A549 (cell line): Measurements from ENCODE around the gene VAT1L. TPM values are rescaled to one million over a fixed set of nuclear protein-coding genes. Genes with fewer than 3 reads are reported as not detected.

Experiments used
- ATAC-seq, 2 experiments: fragments of 200-7000 bp in 1 of 2; fragments of >200 bp in 1 of 2; cut with Nextera tagmentation in 1 of 2; cut with Tn5 transposase in 1 of 2; 3 replicates each; pipeline versions ENCODE4 v1.8.0 to v1.9.1; 2018 to 2020; ENCODE audit warnings: mild to moderate bottlenecking in 1 of 2, moderate library complexity in 1 of 2
- CTCF ChIA-PET: fragments of 300-600 bp; sonication (Branson Sonifier 250); formaldehyde crosslinking; extraction: SDS; loops from one replicate; lab custom pipeline; 2021; ENCODE audit warnings: antibody characterized with exemption, inconsistent platforms; lab: Yijun Ruan, JAX
- POLR2A ChIA-PET: fragments of 350-600 bp; formaldehyde crosslinking; extraction: SDS; loops from one replicate; lab custom pipeline; 2021; ENCODE audit warnings: antibody characterized with exemption, inconsistent platforms; lab: Yijun Ruan, JAX
- DNase-seq, 2 experiments: peaks; one replicate each; pipeline versions ENCODE4 v3.0.0 to v3.0.0-alpha.2; 2011 to 2016; ENCODE audit warnings: low read depth in 1 of 2, low spot score in 1 of 2
- FAIRE-seq: peaks from 2 replicates; lab custom pipeline; 2011; peaks lifted over from hg19 to GRCh38; lab: Jason Lieb, UNC
- H3K27ac ChIP-seq, 2 experiments: fragments of >200 bp; sonication (Bioruptor Twin); formaldehyde crosslinking; 3 replicates each; pipeline ENCODE4 v1.5.1; 2016 to 2017
- H3K4me1 ChIP-seq: fragments of >200 bp; sonication (Bioruptor Twin); formaldehyde crosslinking; 3 replicates; pipeline ENCODE4 v1.6.1; 2016
- H3K4me2 ChIP-seq: fragments of >200 bp; sonication (Bioruptor Twin); formaldehyde crosslinking; 3 replicates; pipeline ENCODE4 v1.6.1; 2016
- H3K4me3 ChIP-seq: fragments of >200 bp; sonication (Bioruptor Twin); formaldehyde crosslinking; 3 replicates; pipeline ENCODE4 v1.5.1; 2016
- H3K9me3 ChIP-seq: fragments of >200 bp; sonication (Bioruptor Twin); formaldehyde crosslinking; 3 replicates; pipeline ENCODE4 v1.6.1; 2016
- BCL3 ChIP-seq: fragments of >200 bp; sonication (Bioruptor Twin); formaldehyde crosslinking; IDR thresholded peaks from 3 replicates; pipeline ENCODE4 v1.6.1; 2016
- CHD2 ChIP-seq: fragments of 150-350 bp; IDR thresholded peaks from 2 replicates; pipeline ENCODE4 v1.6.1; 2014; ENCODE audit warnings: low read length; ENCODE audit not compliant: partially characterized antibody
- CHD4 ChIP-seq: fragments of 200-600 bp; sonication (generic); IDR thresholded peaks from 2 replicates; pipeline ENCODE4 v1.6.1; 2016; ENCODE audit warnings: antibody characterized with exemption, mild to moderate bottlenecking, borderline replicate concordance
- E2F6 ChIP-seq: IDR thresholded peaks from 2 replicates; pipeline ENCODE4 v1.6.1; 2012; ENCODE audit warnings: low read depth, borderline replicate concordance
- EHMT2 ChIP-seq: fragments of 200-600 bp; sonication (generic); IDR thresholded peaks from 2 replicates; pipeline ENCODE4 v1.6.1; 2016; ENCODE audit warnings: antibody characterized with exemption, low read depth, mild to moderate bottlenecking, moderate library complexity
- EP300 ChIP-seq, 2 experiments: fragments of >200 bp; sonication (Bioruptor Twin); formaldehyde crosslinking; IDR thresholded peaks; 2 replicates in 1 of 2; 3 replicates in 1 of 2; pipeline ENCODE4 v1.6.1; 2016 to 2017
- FOSL2 ChIP-seq, 2 experiments: fragments of 450-650 bp in 1 of 2; fragments of >200 bp in 1 of 2; sonication (Bioruptor Twin) in 1 of 2; formaldehyde crosslinking; IDR thresholded peaks; 2 replicates each; pipeline versions ENCODE4 v1.5.0 to v1.6.1; 2016 to 2020; ENCODE audit warnings: mild to moderate bottlenecking in 1 of 2, moderate library complexity in 1 of 2
- FOXS1 ChIP-seq: fragments of 250-450 bp; sonication (Bioruptor Pico); IDR thresholded peaks from 2 replicates; pipeline ENCODE4 v1.5.0; 2020; ENCODE audit warnings: mild to moderate bottlenecking, moderate library complexity
- GATA3 ChIP-seq: IDR thresholded peaks from 2 replicates; pipeline ENCODE4 v1.6.1; 2012; ENCODE audit warnings: borderline replicate concordance
- HEYL ChIP-seq: fragments of 250-450 bp; sonication (Bioruptor Pico); IDR thresholded peaks from 2 replicates; pipeline ENCODE4 v1.8.0; 2021; ENCODE audit warnings: mild to moderate bottlenecking, moderate library complexity
- HOXA7 ChIP-seq: fragments of 250-450 bp; sonication (Bioruptor Pico); IDR thresholded peaks from 2 replicates; pipeline ENCODE4 v1.5.0; 2020; ENCODE audit warnings: mild to moderate bottlenecking, moderate library complexity
- HOXB13 ChIP-seq: fragments of 250-450 bp; sonication (Bioruptor Pico); IDR thresholded peaks from 2 replicates; pipeline ENCODE4 v1.5.0; 2020; ENCODE audit warnings: low read depth, mild to moderate bottlenecking, moderate library complexity
- HOXB5 ChIP-seq: fragments of 250-450 bp; sonication (Bioruptor Pico); IDR thresholded peaks from 2 replicates; pipeline ENCODE4 v1.5.0; 2020; ENCODE audit warnings: mild to moderate bottlenecking, moderate library complexity
- JUN ChIP-seq, 2 experiments: fragments of >200 bp; sonication (Bioruptor Twin); formaldehyde crosslinking; IDR thresholded peaks; 2 replicates in 1 of 2; 3 replicates in 1 of 2; pipeline ENCODE4 v1.6.1; 2016 to 2017
- MAZ ChIP-seq: fragments of 150-350 bp; IDR thresholded peaks from 2 replicates; pipeline ENCODE4 v1.6.1; 2014; ENCODE audit warnings: antibody characterized with exemption, low read depth, low read length, borderline replicate concordance
- NFE2L2 ChIP-seq: fragments of 150-350 bp; conservative IDR thresholded peaks from 2 replicates; pipeline ENCODE4 v1.6.1; 2014; ENCODE audit warnings: low read length
- NPAS2 ChIP-seq: fragments of 250-450 bp; sonication (Bioruptor Pico); IDR thresholded peaks from 2 replicates; pipeline ENCODE4 v1.8.0; 2022; ENCODE audit warnings: mild to moderate bottlenecking, moderate library complexity, borderline replicate concordance
- NR3C1 ChIP-seq: fragments of >200 bp; sonication (Bioruptor Twin); formaldehyde crosslinking; IDR thresholded peaks from 3 replicates; pipeline ENCODE4 v1.6.1; 2017
- POLR2A ChIP-seq: IDR thresholded peaks from 2 replicates; pipeline ENCODE4 v1.6.1; 2012; ENCODE audit warnings: mild to moderate bottlenecking, low read length
- POLR2AphosphoS2 ChIP-seq: conservative IDR thresholded peaks from 2 replicates; pipeline ENCODE4 v1.6.1; 2012; ENCODE audit warnings: low read length, improper control_type of control experiment, inconsistent platforms
- RAD21 ChIP-seq, 2 experiments: fragments of >200 bp in 1 of 2; sonication (Bioruptor Twin) in 1 of 2; formaldehyde crosslinking in 1 of 2; IDR thresholded peaks in 1 of 2; conservative IDR thresholded peaks in 1 of 2; 2 replicates in 1 of 2; 3 replicates in 1 of 2; pipeline ENCODE4 v1.6.1; 2012 to 2018; ENCODE audit warnings: inconsistent platforms in 1 of 2
- RCOR1 ChIP-seq: fragments of 150-350 bp; IDR thresholded peaks from 2 replicates; pipeline ENCODE4 v1.6.1; 2014; ENCODE audit warnings: antibody characterized with exemption, low read length, low read depth
- RFX5 ChIP-seq: fragments of 450-650 bp; IDR thresholded peaks from 2 replicates; pipeline ENCODE4 v1.7.1; 2014; ENCODE audit warnings: antibody characterized with exemption, mild to moderate bottlenecking, moderate library complexity
- RNF2 ChIP-seq: fragments of 200-600 bp; sonication (generic); IDR thresholded peaks from 2 replicates; pipeline ENCODE4 v1.6.1; 2016; ENCODE audit warnings: low read depth, mild to moderate bottlenecking, antibody characterized with exemption, moderate library complexity, borderline replicate concordance
- TFCP2L1 ChIP-seq: fragments of 250-450 bp; sonication (Bioruptor Pico); IDR thresholded peaks from 2 replicates; pipeline ENCODE4 v1.5.0; 2021; ENCODE audit warnings: mild to moderate bottlenecking
- TP53 ChIP-seq: fragments of 250-450 bp; sonication (Bioruptor Pico); IDR thresholded peaks from 2 replicates; pipeline ENCODE4 v1.5.0; 2021; ENCODE audit warnings: mild to moderate bottlenecking, moderate library complexity
- WGBS: methylation state at CpG from one replicate; pipeline ENCODE4 v1.1.6; 2017; ENCODE audit errors: missing lambda C conversion rate; 5-methylcytosine and 5-hydroxymethylcytosine counted together
- polyA plus RNA-seq, 4 experiments: library from polyadenylated mRNA; depleted of rRNA in 3 of 4; stranded (reverse); fragments of >200 nt; fragmentation: RNase III in 1 of 4; extraction: RNeasy Plus Mini Kit Qiagen cat#74134 plus additional on column Dnase treatment in 1 of 4; gene quantifications; 2 replicates in 3 of 4; 3 replicates in 1 of 4; pipeline ENCODE4 v1.2.3, GENCODE V29; 2011 to 2017
- TF ChIP-seq, protein P1 (sequence below): fragments of >200 bp; sonication (Bioruptor Twin); formaldehyde crosslinking; IDR thresholded peaks from 2 replicates; pipeline ENCODE4 v1.6.1; 2016
- TF ChIP-seq, protein P2 (sequence below): fragments of 450-650 bp; IDR thresholded peaks from 2 replicates; pipeline ENCODE4 v1.6.1; 2014; ENCODE audit warnings: antibody characterized with exemption

The VAT1L gene
- polyA plus RNA-seq, 2 of the 4 experiments (the other 2 are of a cell fraction): not detected

DNA sequence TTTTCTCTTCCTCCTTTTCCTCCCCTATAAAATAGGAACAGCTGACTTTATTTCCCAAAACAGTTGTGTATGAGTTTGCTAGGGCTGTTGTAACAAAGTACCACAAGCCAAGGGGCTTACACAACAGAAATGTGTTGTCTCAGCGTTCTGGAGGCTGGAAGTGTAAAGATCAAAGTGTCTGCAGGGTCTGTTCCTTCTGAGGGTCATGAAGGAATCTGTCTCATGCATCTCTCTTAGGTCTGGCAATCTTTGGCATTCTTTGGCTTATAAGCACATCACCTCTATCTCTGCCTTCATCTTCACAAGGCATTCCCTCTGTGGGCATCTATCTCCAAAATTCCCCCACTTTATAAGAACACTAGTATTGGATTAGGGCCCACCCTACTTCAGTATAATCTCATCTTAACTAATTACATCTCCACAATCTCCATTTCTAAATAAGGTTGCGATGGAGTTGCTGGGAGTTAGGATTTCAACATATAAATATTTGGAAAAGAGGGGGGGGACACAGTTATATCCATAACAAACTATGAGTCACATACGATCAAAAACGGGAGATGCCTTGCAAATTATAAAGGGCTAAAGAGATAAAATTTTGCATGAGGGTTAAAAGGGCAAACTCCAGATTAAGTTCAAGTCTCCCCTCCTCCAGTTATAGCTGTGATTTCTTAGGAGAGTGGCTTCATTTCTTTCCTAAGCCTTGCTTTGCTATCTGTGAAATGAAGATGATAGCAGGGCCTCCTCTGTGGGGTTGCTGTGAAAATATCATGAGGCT, 109.7 kb downstream of the VAT1L start:
- ATAC-seq: no peak
- H3K4me3 ChIP-seq: no peak overlapping the region
- FAIRE-seq: no peak
- 2% methylated on average over 4 of the region's 4 CpGs for WGBS
- no peak for DNase-seq
- no peak overlapping the region for H3K27ac ChIP-seq
- no peak for TF ChIP-seq EHMT2
- TF ChIP-seq RFX5: no peak
- no peak for TF ChIP-seq FOSL2 (IDR thresholded peaks at IDR 0.05)
- TF ChIP-seq FOSL2 (CRISPR knock-in tag; IDR thresholded peaks at IDR 0.05): no peak
- POLR2A ChIA-PET: no interaction called here
- H3K4me1 ChIP-seq: no peaks in the 10 kb centered on the region
- no peak overlapping the region for H3K4me2 ChIP-seq
- CTCF ChIA-PET: interaction anchor here (0.6 to 0.8 kb wide), 3 partner anchors 10 to 279 kb away, joined by 3 read pairs; no protein-coding TSS in a partner anchor
- no peaks in the 10 kb centered on the region for H3K9me3 ChIP-seq

- POLR2A ChIA-PET: no interaction called here
- Histone ChIP-seq H3K4me2 (no peak overlapping the region), H3K27ac (no peak overlapping the region), H3K4me3 (no peak overlapping the region), H3K9me3 (no peaks in the 10 kb centered on the region), H3K4me1 (no peaks in the 10 kb centered on the region)
- CTCF ChIA-PET: interaction anchor here (0.6 to 0.8 kb wide), 3 partner anchors 13 to 280 kb away, joined by 3 read pairs; no protein-coding TSS in a partner anchor
- TF ChIP-seq POLR2A: no peak
- TF ChIP-seq, protein P1, sequence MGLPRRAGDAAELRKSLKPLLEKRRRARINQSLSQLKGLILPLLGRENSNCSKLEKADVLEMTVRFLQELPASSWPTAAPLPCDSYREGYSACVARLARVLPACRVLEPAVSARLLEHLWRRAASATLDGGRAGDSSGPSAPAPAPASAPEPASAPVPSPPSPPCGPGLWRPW: no peak
- TF ChIP-seq E2F6: no peak
- TF ChIP-seq HOXB5 (CRISPR knock-in tag): no peak
- TF ChIP-seq RFX5: no peak
- no peak for TF ChIP-seq HOXA7 (CRISPR knock-in tag)
- TF ChIP-seq RAD21 (conservative IDR thresholded peaks at IDR 0.05 in 1 of 2, IDR thresholded peaks at IDR 0.05 in 1 of 2): no peak
- no peak for TF ChIP-seq EHMT2
- no peak for TF ChIP-seq CHD2
- no peak for TF ChIP-seq TP53 (CRISPR knock-in tag)
- no peak for FAIRE-seq
- no peak for DNase-seq
- no peak for ATAC-seq
- WGBS: 0% methylated on average over 2 of the region's 2 CpGs
These were observed 110.4 kb downstream of the VAT1L start for GRCh38 chr16:77898671-77899211.

- no peak for FAIRE-seq
- CTCF ChIA-PET: interaction anchor here (0.8 to 1.3 kb wide), 2 partner anchors 14 to 16 kb away, joined by 3 to 4 read pairs; no protein-coding TSS in a partner anchor
- H3K9me3 ChIP-seq: no peaks in the 10 kb centered on the region
- no peaks in the 10 kb centered on the region for H3K4me1 ChIP-seq
- no peak overlapping the region for H3K4me2 ChIP-seq
- DNase-seq: no peak
- ATAC-seq: no peak
- TF ChIP-seq, protein P2, sequence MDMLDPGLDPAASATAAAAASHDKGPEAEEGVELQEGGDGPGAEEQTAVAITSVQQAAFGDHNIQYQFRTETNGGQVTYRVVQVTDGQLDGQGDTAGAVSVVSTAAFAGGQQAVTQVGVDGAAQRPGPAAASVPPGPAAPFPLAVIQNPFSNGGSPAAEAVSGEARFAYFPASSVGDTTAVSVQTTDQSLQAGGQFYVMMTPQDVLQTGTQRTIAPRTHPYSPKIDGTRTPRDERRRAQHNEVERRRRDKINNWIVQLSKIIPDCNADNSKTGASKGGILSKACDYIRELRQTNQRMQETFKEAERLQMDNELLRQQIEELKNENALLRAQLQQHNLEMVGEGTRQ: no peak
- TF ChIP-seq RCOR1: no peak
- no peak for TF ChIP-seq CHD4
- no peak for TF ChIP-seq TFCP2L1
- TF ChIP-seq GATA3: no peak
- TF ChIP-seq RNF2: no peak
- no peak for TF ChIP-seq NFE2L2
- no peak for TF ChIP-seq EP300 (IDR thresholded peaks at IDR 0.05)
- TF ChIP-seq FOXS1 (CRISPR knock-in tag): no peak
- TF ChIP-seq HOXA7 (CRISPR knock-in tag): no peak
- TF ChIP-seq MAZ: no peak
- no peak for TF ChIP-seq BCL3
- TF ChIP-seq RFX5: no peak
- no peak for TF ChIP-seq NPAS2 (CRISPR knock-in tag)
- TF ChIP-seq, protein P1: no peak
- TF ChIP-seq POLR2AphosphoS2: no peak
- no peak for TF ChIP-seq HEYL (CRISPR knock-in tag)
- TF ChIP-seq NR3C1: no peak
- TF ChIP-seq HOXB13 (CRISPR knock-in tag): no peak
- no peak for TF ChIP-seq JUN (IDR thresholded peaks at IDR 0.05)
- H3K27ac ChIP-seq: no peak overlapping the region
- 47% methylated on average over 3 of the region's 3 CpGs for WGBS
- POLR2A ChIA-PET: no interaction called here
- H3K4me3 ChIP-seq: no peak overlapping the region
These were observed 111.1 kb downstream of the VAT1L start for GRCh38 chr16:77899416-77899815.
